Right renal cortex interstitium (tissue), 3 donors: ENCODE measurements around the gene TKT. TPM values are rescaled to one million over a fixed set of nuclear protein-coding genes. Genes with fewer than 3 reads are reported as not detected.
A peak's percentile ranks its signal among the peaks of the same experiment; 100 is the strongest.

Source experiments
- DNase-seq, 3 donors: peaks; one replicate each; pipeline ENCODE4 v3.0.0-alpha.2; 2013; ENCODE audit warnings: low read depth in 3 of 3, low spot score in 2 of 3
- polyA plus RNA-seq, 3 donors: library from polyadenylated mRNA; unstranded; fragments of 120-200 nt; gene quantifications; one replicate each; pipeline ENCODE4 v1.2.1, GENCODE V29; 2013; ENCODE audit not compliant: insufficient read length in 3 of 3

TKT gene
- polyA plus RNA-seq, 3 donors, result 90.4 to 106 (median 91.9) TPM

- DNase-seq, result no peak
Observed at GRCh38 chr3:53242155-53242554, 13.7 kb downstream of the TKT start.

GRCh38 chr3:53240989-53241972 is 14.5 kb downstream of the TKT start:
- DNase-seq, result no peak

GRCh38 chr3:53239800-53240199 is 16.0 kb downstream of the TKT start:
- DNase-seq, result no peak

GRCh38 chr3:53238886-53239285 is 16.9 kb downstream of the TKT start:
- no peak for DNase-seq

GRCh38 chr3:53238051-53238850 is 17.6 kb downstream of the TKT start:
- DNase-seq, result peak in 2 of 3 donors; percentile 55 to 56

GRCh38 chr3:53236112-53236841 is 19.5 kb downstream of the TKT start:
- DNase-seq, result no peak

- no peak for DNase-seq
Observed at GRCh38 chr3:53235545-53235944, 20.3 kb downstream of the TKT start.

- DNase-seq, result no peak
Observed at GRCh38 chr3:53234841-53235232, 21.0 kb downstream of the TKT start.

- no peak for DNase-seq
Observed at GRCh38 chr3:53234130-53234840, 21.5 kb downstream of the TKT start.

GRCh38 chr3:53232641-53233377 is 23.0 kb downstream of the TKT start:
- DNase-seq, result no peak

- no peak for DNase-seq
Observed at GRCh38 chr3:53231532-53232511, 24.0 kb downstream of the TKT start.

- DNase-seq, result no peak
Observed at GRCh38 chr3:53230789-53231188, 25.0 kb downstream of the TKT start.

GRCh38 chr3:53230041-53230621 is 25.7 kb downstream of the TKT start:
- no peak for DNase-seq

- DNase-seq, result no peak
Observed at GRCh38 chr3:53229606-53230005, 26.2 kb downstream of the TKT start.

GRCh38 chr3:53229171-53229570 is 26.7 kb downstream of the TKT start:
- no peak for DNase-seq

- DNase-seq, result no peak
Observed at GRCh38 chr3:53227993-53228885, 27.6 kb downstream of the TKT start.

- DNase-seq, result no peak
Observed at GRCh38 chr3:53226841-53227407, 28.9 kb downstream of the TKT start.
